ENCODE measurements around the gene MICAL3. TPM values are rescaled to one million over a fixed set of nuclear protein-coding genes. Genes with fewer than 3 reads are reported as not detected.

The MICAL3 gene
- total and polyA plus RNA-seq, 9 of the 15 experiments (the other 6 are each of a cell fraction or from before 2014, with no cell fraction given), result 0.53 to 32.1 (median 12.3) TPM

- CTCF ChIA-PET (ENCODE audit: low intra/inter-chr PET ratio), result no interaction called here
- no peaks in the 10 kb centered on the region for H3K9me1 ChIP-seq (ENCODE audit: control insufficient read depth, insufficient read depth, low read length)
- H3K27me3 ChIP-seq (ENCODE audit: control insufficient read depth in 2 of 2, insufficient read depth in 2 of 2, low read length in 2 of 2), result no peaks in the 10 kb centered on the region
- no peaks in the 10 kb centered on the region for H3K79me2 ChIP-seq (ENCODE audit: control insufficient read depth, insufficient read depth, low read length)
- TF ChIP-seq ZNF592 (IDR thresholded peaks at IDR 0.05) (no peak), ZNF197 (CRISPR knock-in tag; IDR thresholded peaks at IDR 0.05; ENCODE audit: low read depth) (no peak), ZNF277 (CRISPR knock-in tag; IDR thresholded peaks at IDR 0.05; ENCODE audit: borderline replicate concordance) (no peak), MAZ (CRISPR knock-in tag; conservative IDR thresholded peaks at IDR 0.05 in 1 of 2, IDR thresholded peaks at IDR 0.05 in 1 of 2) (no peak), ESRRA (IDR thresholded peaks at IDR 0.05; ENCODE audit: borderline replicate concordance, low read depth) (no peak), ZNF274 (IDR thresholded peaks at IDR 0.05; ENCODE audit: borderline replicate concordance, low read depth, low read length) (no peak), NR2C1 (IDR thresholded peaks at IDR 0.05) (no peak), NR2C1 (tag; IDR thresholded peaks at IDR 0.05) (no peak), RAD51 (IDR thresholded peaks at IDR 0.05; ENCODE audit: borderline replicate concordance, low read depth) (no peak), BRD9 (IDR thresholded peaks at IDR 0.05; ENCODE audit: low read depth, partially characterized antibody) (no peak), NFYB (IDR thresholded peaks at IDR 0.05; ENCODE audit: extremely low read depth, insufficient read length) (no peak), XRCC5 (IDR thresholded peaks at IDR 0.05; ENCODE audit: low read depth, low read length) (no peak), CBX2 (IDR thresholded peaks at IDR 0.05; ENCODE audit: insufficient read depth, low read length, poor library complexity, severe bottlenecking) (no peak)
- TF ChIP-seq, protein P1, sequence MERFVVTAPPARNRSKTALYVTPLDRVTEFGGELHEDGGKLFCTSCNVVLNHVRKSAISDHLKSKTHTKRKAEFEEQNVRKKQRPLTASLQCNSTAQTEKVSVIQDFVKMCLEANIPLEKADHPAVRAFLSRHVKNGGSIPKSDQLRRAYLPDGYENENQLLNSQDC (CRISPR knock-in tag; IDR thresholded peaks at IDR 0.05), result no peak
- FAIRE-seq (no peak), DNase-seq (ENCODE audit: extremely low read depth in 1 of 4, low spot score in 3 of 4) (no peak), ATAC-seq (no peak)
- no TSS peak for BruUV-seq (replicated peaks)
- H2AFZ ChIP-seq (ENCODE audit: low read depth, low read length), result no peak overlapping the region
- 83% methylated on average over 13 of the region's 13 CpGs for WGBS (ENCODE audit: insufficient coverage, low coverage, missing lambda C conversion rate)
- H4K20me1 ChIP-seq (replicated peaks; ENCODE audit: control insufficient read depth, insufficient read depth, low read length), result peaks cover 16% of the 10 kb centered on the region; the same call in 1 of the 2 replicates
- in situ Hi-C loops (cut with MboI), result no loop called here
- no peak overlapping the region for H3K27ac ChIP-seq (ENCODE audit: extremely low read depth, low read depth, low read length)
- H3K9me3 ChIP-seq (replicated peaks; ENCODE audit: control insufficient read depth, insufficient read depth, low read depth, low read length), result no peaks in the 10 kb centered on the region
- POLR2A ChIA-PET, result interaction anchor here (0.6 kb wide), 1 partner anchor 182 kb away, joined by 4 read pairs; no protein-coding TSS in a partner anchor
- no peak overlapping the region for H3K9ac ChIP-seq (ENCODE audit: insufficient read depth in 1 of 2, low read depth in 2 of 2, low read length in 2 of 2)
- peaks cover 0 to 12% of the 10 kb centered on the region in 2 experiments; a peak in 1 of 5 replicates for H3K4me1 ChIP-seq (replicated peaks in 1 of 2; ENCODE audit: control insufficient read depth in 2 of 2, insufficient read depth in 2 of 2, low read length in 2 of 2)
- H3K4me2 ChIP-seq (ENCODE audit: insufficient read depth, low read length), result no peak overlapping the region
- intact Hi-C loops (cut with micrococcal nuclease), result loop anchor here (10.0 kb wide), 2 partner anchors 94 to 186 kb away; partner anchors contain the start of gene MICAL3
- H3K4me3 ChIP-seq, result no peak overlapping the region
- H3K36me3 ChIP-seq (ENCODE audit: control insufficient read depth, insufficient read depth, low read length), result peaks cover 15% of the 10 kb centered on the region; the same call in 2 of the 3 replicates
Observed at GRCh38 chr22:17838180-17838865, 186.0 kb downstream of the MICAL3 start.

All from K562 (cell line).